ENCODE measurements around the gene CCHCR1. TPM values are rescaled to one million over a fixed set of nuclear protein-coding genes. Genes with fewer than 3 reads are reported as not detected.

CCHCR1 gene
- total and polyA plus RNA-seq, 2 of the 8 experiments (the other 6 are each of a cell fraction or from before 2014, with no cell fraction given): 20.9 to 38.0 TPM

- peak overlapping the region; percentile 88 for H2AFZ ChIP-seq (ENCODE audit: low read length)
- POLR2A ChIA-PET (ENCODE audit: partially characterized antibody): interaction anchor here (1.0 to 68.5 kb wide), 2 partner anchors 9 to 44 kb away, joined by 3 to 2251 read pairs; partner anchors contain the start of genes CCHCR1, POU5F1, PSORS1C2 and TCF19
- H3K9ac ChIP-seq (replicated peaks in 1 of 4; ENCODE audit: extremely low read depth in 1 of 4, low read depth in 3 of 4, low read length in 3 of 4): no peak overlapping the region
- no peak for TF ChIP-seq USF2 (IDR thresholded peaks at IDR 0.05; ENCODE audit: low read length)
- TF ChIP-seq SIX5 (IDR thresholded peaks at IDR 0.05; ENCODE audit: low read depth, low read length): no peak
These were observed 32.4 kb downstream of the CCHCR1 start for GRCh38 chr6:31125162-31125561.

More at GRCh38 chr6:31125162-31125561, 32.4 kb downstream of the CCHCR1 start:
- Histone ChIP-seq H2BK20ac (ENCODE audit: low read length) (peak overlapping the region; percentile 34; the same call in 1 of the 2 replicates), H2BK5ac (ENCODE audit: low read depth, low read length) (no peak overlapping the region), H3K36me3 (ENCODE audit: control insufficient read depth in 2 of 4, insufficient read depth in 4 of 4, low read length in 3 of 4) (no peaks in the 10 kb centered on the region), H3K79me2 (ENCODE audit: control insufficient read depth in 1 of 2, insufficient read depth in 2 of 2, low read length in 2 of 2) (no peaks in the 10 kb centered on the region), H4K5ac (ENCODE audit: insufficient read length, low read depth, low read length) (no peak overlapping the region), H3K79me1 (ENCODE audit: low read depth, low read length) (no peaks in the 10 kb centered on the region), H3K27ac (ENCODE audit: low read depth, low read length) (no peak overlapping the region), H3K4me1 (replicated peaks in 1 of 4; ENCODE audit: control insufficient read depth in 3 of 4, insufficient read depth in 4 of 4, low read length in 3 of 4) (peaks cover 0 to 3% (median 0%) of the 10 kb centered on the region in 4 experiments; a peak in 2 of 7 replicates), H3K4ac (replicated peaks; ENCODE audit: insufficient read length, low read depth, low read length) (no peak overlapping the region), H2BK12ac (ENCODE audit: low read depth, low read length) (no peak overlapping the region), H2BK15ac (ENCODE audit: low read length) (peak overlapping the region; percentile 96), H2AK5ac (ENCODE audit: low read depth, low read length) (no peak overlapping the region), H2BK120ac (replicated peaks; ENCODE audit: low read depth, low read length) (no peak overlapping the region), H4K20me1 (replicated peaks in 1 of 2; ENCODE audit: control insufficient read depth in 1 of 2, insufficient read depth in 2 of 2, low read length in 2 of 2) (no peaks in the 10 kb centered on the region), H3K4me2 (ENCODE audit: insufficient read depth in 1 of 2, low read depth in 2 of 2, low read length in 2 of 2) (no peak overlapping the region), H3K23ac (ENCODE audit: insufficient read length) (no peak overlapping the region), H4K91ac (replicated peaks; ENCODE audit: insufficient read length, low read length) (no peak overlapping the region), H3K56ac (replicated peaks; ENCODE audit: insufficient read length, low read depth, low read length) (no peak overlapping the region), H3K27me3 (replicated peaks in 1 of 4; ENCODE audit: control insufficient read depth in 3 of 4, extremely low read depth in 1 of 4, insufficient read depth in 3 of 4, low read length in 3 of 4) (no peaks in the 10 kb centered on the region; a peak in 1 of 7 replicates), H3K23me2 (ENCODE audit: low read depth, low read length) (no peaks in the 10 kb centered on the region), H3K9me3 (ENCODE audit: insufficient read depth in 2 of 2, low read depth in 1 of 2, low read length in 1 of 2) (no peaks in the 10 kb centered on the region), H3K18ac (ENCODE audit: extremely low read depth, low read length) (peak overlapping the region; percentile 24; the same call in 1 of the 2 replicates), H4K8ac (ENCODE audit: extremely low read depth, insufficient read depth, low read length) (no peak overlapping the region), H3K14ac (ENCODE audit: insufficient read length) (no peak overlapping the region), H3K4me3 (ENCODE audit: extremely low read depth in 1 of 4, insufficient read depth in 2 of 4, low read depth in 3 of 4, low read length in 4 of 4) (no peak overlapping the region)
- DNase-seq (ENCODE audit: low read depth in 1 of 2, low spot score in 2 of 2) (no peak), FAIRE-seq (no peak)
- WGBS, 2 experiments (ENCODE audit: extremely low coverage in 1 of 2, insufficient coverage in 1 of 2, insufficient read length in 1 of 2, insufficient replicate concordance in 2 of 2, low coverage in 1 of 2, low lambda C conversion rate in 2 of 2, missing lambda C conversion rate in 1 of 2): 80% methylated on average over 8 of the region's 8 CpGs; no CpG with 5 or more reads in 1 of the 2 experiments
- CTCF ChIA-PET (ENCODE audit: partially characterized antibody): interaction anchor here (0.7 to 13.5 kb wide), 5 partner anchors 10 to 446 kb away, joined by 3 to 187 read pairs (median 41); partner anchors contain the start of genes C6orf15, PSORS1C1 and PSORS1C2
